ENCODE data around the gene RNF151.
A peak's percentile ranks its signal among the peaks of the same experiment; 100 is the strongest.

DNA sequence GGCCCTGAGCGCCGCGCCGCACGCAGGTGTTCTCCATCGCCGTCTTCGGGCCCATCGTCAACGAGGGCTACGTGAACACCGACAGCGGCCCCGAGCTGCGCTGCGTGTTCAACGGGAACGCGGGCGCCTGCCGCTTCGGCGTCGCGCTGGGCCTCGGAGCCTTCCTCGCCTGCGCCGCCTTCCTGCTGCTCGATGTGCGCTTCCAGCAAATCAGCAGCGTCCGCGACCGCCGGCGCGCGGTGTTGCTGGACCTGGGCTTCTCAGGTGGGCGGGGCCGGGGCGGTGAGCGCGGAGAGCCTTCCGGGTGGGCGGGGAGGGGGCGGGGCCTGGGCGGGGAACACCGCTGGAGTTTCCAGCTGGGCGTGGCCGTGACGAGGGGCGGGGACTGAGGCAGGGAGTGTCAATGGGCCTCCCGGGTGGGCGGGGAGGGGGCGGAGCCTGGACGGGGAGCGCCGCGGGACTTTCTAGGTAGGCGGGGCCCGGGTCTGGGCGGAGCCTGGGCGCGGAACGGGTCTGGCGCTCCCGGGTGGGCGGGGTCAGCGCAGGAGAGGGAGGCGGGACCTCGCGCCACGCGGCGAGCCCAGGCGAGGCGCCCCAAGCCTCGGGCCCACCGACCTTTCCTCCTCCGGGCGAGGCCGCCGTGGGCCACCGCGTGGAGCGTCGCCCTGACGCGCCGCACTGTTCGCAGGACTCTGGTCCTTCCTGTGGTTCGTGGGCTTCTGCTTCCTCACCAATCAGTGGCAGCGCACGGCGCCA is 25.5 kb downstream of the RNF151 start:
- TF ChIP-seq, protein P1, sequence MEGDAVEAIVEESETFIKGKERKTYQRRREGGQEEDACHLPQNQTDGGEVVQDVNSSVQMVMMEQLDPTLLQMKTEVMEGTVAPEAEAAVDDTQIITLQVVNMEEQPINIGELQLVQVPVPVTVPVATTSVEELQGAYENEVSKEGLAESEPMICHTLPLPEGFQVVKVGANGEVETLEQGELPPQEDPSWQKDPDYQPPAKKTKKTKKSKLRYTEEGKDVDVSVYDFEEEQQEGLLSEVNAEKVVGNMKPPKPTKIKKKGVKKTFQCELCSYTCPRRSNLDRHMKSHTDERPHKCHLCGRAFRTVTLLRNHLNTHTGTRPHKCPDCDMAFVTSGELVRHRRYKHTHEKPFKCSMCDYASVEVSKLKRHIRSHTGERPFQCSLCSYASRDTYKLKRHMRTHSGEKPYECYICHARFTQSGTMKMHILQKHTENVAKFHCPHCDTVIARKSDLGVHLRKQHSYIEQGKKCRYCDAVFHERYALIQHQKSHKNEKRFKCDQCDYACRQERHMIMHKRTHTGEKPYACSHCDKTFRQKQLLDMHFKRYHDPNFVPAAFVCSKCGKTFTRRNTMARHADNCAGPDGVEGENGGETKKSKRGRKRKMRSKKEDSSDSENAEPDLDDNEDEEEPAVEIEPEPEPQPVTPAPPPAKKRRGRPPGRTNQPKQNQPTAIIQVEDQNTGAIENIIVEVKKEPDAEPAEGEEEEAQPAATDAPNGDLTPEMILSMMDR (IDR thresholded peaks at IDR 0.05): peak in 1 of 6 experiments; percentile 6
- TF ChIP-seq POLR2A (IDR thresholded peaks at IDR 0.05): peak; percentile 49 to 50
